Activated T-cell treated with anti-CD3 and anti-CD28 coated beads, Interleukin-2, amount 50 U/mL, for 24 hours (primary cell): ENCODE results near the gene ZNF287.

ENCODE experiments used
- DNase-seq: peaks from one replicate; pipeline ENCODE4 v3.0.0-alpha.2; 2020
- H3K27ac Mint-ChIP-seq: 2 replicates; pipeline ENCODE4 v1.8.0; 2020; ENCODE audit warnings: mild to moderate bottlenecking, mixed read lengths
- H3K27me3 Mint-ChIP-seq: 2 replicates; pipeline ENCODE4 v1.8.0; 2020; ENCODE audit warnings: mixed read lengths
- H3K36me3 Mint-ChIP-seq: 2 replicates; pipeline ENCODE4 v1.8.0; 2020; ENCODE audit warnings: low read depth, mixed read lengths
- H3K4me1 Mint-ChIP-seq: 2 replicates; pipeline ENCODE4 v1.8.0; 2020; ENCODE audit warnings: low read depth, mixed read lengths
- H3K4me3 Mint-ChIP-seq: 2 replicates; pipeline ENCODE4 v1.8.0; 2020; ENCODE audit warnings: mild to moderate bottlenecking, moderate library complexity, mixed read lengths
- H3K9me3 Mint-ChIP-seq: 2 replicates; pipeline ENCODE4 v1.8.0; 2020; ENCODE audit warnings: mixed read lengths

ZNF287 gene

DNA sequence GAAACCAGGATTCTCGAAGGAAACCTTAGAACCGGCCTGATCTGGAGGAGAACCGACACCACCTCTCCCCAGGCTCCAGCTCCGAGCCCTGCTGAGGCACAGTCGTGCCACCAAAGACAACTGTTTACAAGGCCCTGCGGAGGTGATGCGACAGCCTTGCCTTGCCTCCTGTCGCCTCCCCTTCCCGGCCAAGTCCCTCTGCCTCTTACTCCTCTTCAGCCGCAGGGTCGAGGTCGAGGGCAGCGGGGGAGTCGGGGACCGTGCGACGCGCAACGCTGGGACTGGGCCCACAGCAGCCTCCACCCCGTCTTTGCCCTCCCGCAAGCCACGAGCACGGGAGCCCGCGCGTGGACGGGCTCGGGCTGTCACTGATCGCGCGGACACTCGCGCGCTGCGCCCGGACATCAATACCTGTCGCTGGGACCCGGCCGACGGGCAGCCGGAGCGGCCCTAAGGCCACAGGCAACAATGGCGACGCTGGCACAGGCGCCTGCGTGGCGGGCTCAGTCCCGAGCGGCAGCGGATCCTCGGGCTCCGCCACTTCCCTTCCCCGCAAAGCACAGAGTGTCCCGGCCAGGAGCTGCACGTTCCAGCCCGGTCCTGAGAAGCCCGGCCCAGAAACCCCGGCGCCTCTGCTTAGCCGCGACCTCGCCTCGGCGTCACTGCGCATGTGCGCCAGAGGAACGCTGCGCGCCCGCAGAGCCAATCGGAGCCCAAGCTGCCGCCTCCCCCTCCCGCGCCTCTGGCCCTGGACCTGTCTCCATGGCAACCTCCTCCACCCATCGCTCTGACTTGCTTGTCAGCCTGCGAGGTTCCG is at the start of gene ZNF287:
Gene ZNF287, minus strand, starts transcription at position 664 of the 817 bp plus-strand sequence. CDS start 1,473 bp downstream, outside the sequence.
- Mint-ChIP-seq H3K4me1 (peaks cover 18% of the 10 kb centered on the region), H3K36me3 (peaks cover 25% of the 10 kb centered on the region), H3K9me3 (no peaks in the 10 kb centered on the region), H3K27me3 (no peaks in the 10 kb centered on the region), H3K27ac (peak within 1 kb of the TSS; percentile 86), H3K4me3 (peak within 1 kb of the TSS; percentile 85)
- DNase-seq: peak; percentile 93

DNA sequence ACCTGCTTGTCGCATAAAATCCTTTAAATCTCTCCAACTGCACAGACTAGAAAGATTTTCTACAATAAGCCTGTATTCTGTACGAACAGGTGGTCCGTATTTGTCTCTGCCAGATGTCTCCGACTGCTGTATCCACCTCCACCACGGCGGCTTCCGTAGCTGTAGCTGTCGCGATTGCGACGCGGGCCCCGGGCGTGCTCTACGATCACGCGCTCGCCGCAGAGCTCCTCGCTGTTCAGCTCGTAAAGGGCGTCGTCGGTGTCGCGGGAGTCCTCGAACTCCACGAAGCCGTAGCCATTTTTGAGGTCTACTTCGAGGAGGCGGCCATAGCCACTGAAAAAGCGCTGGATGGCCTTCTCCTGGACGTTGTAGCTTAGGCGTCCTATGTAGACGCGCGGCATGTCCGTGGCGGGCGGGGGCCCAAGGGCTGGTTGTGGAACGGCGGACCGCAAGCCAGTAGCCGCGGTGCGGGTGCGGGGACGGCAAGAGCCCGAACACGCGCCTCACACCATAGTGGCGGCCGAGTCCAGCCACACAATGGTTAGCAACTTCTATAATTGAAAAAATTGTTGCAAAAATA is 48.6 kb upstream of the ZNF287 start:
- H3K27me3 Mint-ChIP-seq: no peaks in the 10 kb centered on the region
- H3K9me3 Mint-ChIP-seq: peaks cover 57% of the 10 kb centered on the region
- peaks cover 36% of the 10 kb centered on the region for H3K36me3 Mint-ChIP-seq
- DNase-seq: no peak
- H3K4me3 Mint-ChIP-seq: no peak overlapping the region
- H3K27ac Mint-ChIP-seq: no peak overlapping the region
- H3K4me1 Mint-ChIP-seq: no peaks in the 10 kb centered on the region

DNA sequence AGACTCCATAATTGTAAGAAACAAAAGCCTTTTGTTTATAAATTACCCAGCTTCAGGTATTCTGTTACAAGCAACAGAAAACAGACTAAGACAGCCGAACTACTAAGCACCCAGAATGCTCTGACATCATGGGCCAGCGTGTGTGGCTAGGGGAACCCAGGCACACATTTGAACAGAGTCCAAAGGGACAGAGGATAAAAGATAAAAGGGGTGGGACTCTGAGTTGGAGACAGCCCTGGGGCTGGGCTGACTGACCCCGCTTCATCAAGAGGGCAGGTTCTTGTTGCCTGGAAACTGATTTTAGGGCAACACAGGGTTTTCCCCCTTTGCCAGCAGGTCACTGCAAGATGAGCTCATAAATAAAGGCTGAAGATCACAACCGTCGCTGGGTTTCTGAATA is 30.5 kb upstream of the ZNF287 start:
- DNase-seq: no peak
- peaks cover 9% of the 10 kb centered on the region for H3K9me3 Mint-ChIP-seq
- no peak overlapping the region for H3K27ac Mint-ChIP-seq
- H3K27me3 Mint-ChIP-seq: peaks cover 12% of the 10 kb centered on the region
- no peak overlapping the region for H3K4me3 Mint-ChIP-seq
- no peaks in the 10 kb centered on the region for H3K4me1 Mint-ChIP-seq
- H3K36me3 Mint-ChIP-seq: no peaks in the 10 kb centered on the region

DNA sequence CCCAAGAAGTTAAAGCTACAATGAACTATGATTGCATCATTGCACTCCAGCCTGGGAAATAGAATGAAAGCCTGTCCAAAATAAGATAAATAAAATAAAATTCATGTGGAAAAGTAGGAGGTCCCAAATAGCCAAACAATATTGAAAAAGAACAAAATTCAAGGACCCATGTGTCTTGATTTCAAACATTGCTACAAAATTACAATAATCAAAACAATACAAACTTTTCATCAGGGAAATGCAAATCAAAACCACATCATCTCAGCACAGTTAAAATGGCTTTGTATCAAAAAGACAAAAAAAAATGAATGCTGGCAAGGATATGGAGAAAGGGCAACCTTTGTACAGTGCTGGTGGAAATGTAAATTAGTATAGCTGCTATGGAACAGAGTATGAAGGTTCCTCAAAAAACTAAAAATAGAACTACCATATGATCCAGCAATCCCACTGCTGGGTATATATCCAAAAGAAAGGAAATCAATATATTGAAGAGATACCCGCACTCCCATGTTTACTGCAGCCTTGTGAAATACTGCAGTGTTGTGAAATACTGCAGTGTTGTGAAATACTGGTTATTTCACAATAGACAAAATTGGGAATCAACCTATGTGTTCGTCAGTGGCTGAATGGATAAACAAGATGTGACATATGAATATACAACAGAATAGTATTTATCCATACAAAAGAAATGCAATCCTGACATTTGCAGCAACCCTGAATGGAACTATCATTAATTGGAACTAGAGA is 24.5 kb upstream of the ZNF287 start:
- no peak overlapping the region for H3K27ac Mint-ChIP-seq
- no peaks in the 10 kb centered on the region for H3K9me3 Mint-ChIP-seq
- H3K4me1 Mint-ChIP-seq: peaks cover 7% of the 10 kb centered on the region
- H3K4me3 Mint-ChIP-seq: no peak overlapping the region
- peaks cover 34% of the 10 kb centered on the region for H3K27me3 Mint-ChIP-seq
- DNase-seq: no peak
- no peaks in the 10 kb centered on the region for H3K36me3 Mint-ChIP-seq

DNA sequence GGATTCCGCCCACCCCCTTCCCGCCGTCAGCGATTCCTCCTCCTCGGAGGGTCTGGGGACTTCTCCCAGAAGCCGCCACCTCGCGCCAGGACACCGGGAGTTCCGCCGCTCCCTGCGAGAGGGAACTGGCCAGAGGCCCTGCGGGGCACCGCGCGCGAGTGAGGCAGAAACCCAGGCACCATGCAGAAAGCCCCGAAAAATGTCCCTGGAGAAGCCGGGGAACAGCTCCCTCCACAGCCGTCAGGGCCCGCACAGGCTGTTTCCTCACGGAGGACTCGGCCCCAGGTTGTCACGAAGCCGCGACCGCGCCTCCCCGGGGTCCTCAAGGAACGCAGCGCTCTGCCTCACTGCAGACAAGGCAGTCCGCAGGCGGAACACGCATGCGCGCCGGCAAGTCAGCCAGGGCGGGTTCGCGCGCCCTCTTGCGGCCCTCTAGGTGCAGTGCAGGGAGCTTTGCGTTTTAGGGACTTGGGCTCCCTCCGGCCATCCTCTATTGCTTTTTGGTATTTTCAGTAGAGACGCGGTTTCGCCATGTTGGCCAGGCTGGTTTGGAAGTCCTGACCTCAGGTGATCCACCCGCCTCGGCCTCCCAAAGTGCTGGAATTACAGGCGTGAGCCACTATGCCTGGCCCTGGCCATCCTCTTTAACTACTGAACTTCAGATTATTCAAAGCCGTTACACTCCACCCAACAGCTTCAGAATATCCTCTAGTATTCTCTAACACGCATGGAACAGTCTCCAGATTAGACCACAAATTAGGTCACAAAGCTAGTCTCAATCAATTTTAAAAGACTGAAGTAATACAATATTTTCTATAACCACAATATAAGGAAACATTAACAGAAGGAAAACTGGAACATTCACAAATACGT is 20.3 kb upstream of the ZNF287 start:
- H3K27ac Mint-ChIP-seq: no peak overlapping the region
- H3K36me3 Mint-ChIP-seq: no peaks in the 10 kb centered on the region
- H3K4me3 Mint-ChIP-seq: peak overlapping the region; percentile 68
- peaks cover 15% of the 10 kb centered on the region for H3K4me1 Mint-ChIP-seq
- DNase-seq: peak; percentile 94
- no peaks in the 10 kb centered on the region for H3K9me3 Mint-ChIP-seq
- peaks cover 43% of the 10 kb centered on the region for H3K27me3 Mint-ChIP-seq

GRCh38 chr17:16585796-16586195 is 16.8 kb upstream of the ZNF287 start:
- H3K4me3 Mint-ChIP-seq: no peak overlapping the region
- peaks cover 27% of the 10 kb centered on the region for H3K4me1 Mint-ChIP-seq
- H3K36me3 Mint-ChIP-seq: no peaks in the 10 kb centered on the region
- no peaks in the 10 kb centered on the region for H3K9me3 Mint-ChIP-seq
- no peak overlapping the region for H3K27ac Mint-ChIP-seq
- H3K27me3 Mint-ChIP-seq: peaks cover 32% of the 10 kb centered on the region
- no peak for DNase-seq

DNA sequence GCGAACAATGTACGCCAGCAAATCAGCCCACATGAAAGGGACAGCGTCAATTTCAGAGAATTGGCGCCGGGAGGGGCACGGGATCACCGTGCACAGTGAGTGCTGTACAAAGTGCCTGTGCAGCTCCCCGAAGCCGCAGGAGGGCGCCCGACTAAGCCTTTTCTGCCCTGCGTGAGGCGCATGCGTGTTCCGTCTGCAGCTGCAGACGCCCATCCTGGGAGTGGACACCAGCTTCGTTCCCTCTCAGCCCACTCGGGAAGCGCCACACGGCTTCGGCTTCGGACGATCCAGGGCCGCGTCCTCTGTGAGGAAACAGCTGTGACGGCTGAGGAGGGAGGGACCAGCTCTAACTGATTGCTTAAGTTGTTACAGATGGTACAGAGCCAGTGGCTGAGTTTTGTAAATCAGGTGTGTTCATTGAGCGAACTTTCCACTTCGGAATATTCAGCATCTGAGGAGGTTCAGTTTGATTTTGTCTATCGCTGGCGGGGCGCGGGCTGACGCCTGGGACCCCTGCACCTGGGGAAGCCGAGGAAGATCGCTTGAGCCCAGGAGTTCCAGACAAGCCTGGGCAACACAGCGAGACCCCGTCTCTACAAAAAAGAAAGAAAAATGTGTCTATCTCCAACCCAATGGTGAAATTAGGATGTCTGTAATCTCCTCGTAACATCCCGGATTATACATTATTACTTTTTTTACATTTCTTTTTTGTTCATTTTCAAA is 15.4 kb upstream of the ZNF287 start:
- Mint-ChIP-seq H3K27ac (peak overlapping the region; percentile 63), H3K36me3 (no peaks in the 10 kb centered on the region), H3K4me1 (peaks cover 24% of the 10 kb centered on the region), H3K27me3 (peaks cover 34% of the 10 kb centered on the region), H3K4me3 (peak overlapping the region; percentile 76), H3K9me3 (no peaks in the 10 kb centered on the region)
- DNase-seq: peak; percentile 94

DNA sequence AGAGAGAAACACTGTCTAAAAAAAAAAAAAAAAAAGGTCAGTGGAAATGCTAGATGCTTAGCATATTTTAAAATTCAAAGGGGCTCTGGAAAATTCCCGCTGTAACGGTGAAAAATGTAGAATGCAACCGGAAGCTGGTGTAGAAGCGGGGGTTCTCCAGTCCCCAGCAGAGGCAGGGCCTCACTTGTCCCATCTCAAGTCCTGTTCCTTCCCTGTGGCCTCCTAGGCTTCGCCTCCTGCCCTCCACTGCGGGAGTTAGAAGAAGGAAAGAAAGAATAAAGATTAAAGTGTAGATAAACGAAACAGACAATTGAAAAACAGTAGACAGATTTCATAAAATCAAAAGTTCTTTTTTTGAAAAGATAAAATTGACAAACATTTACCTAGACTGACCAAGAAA is 14.8 kb upstream of the ZNF287 start:
- DNase-seq: no peak
- Mint-ChIP-seq H3K27ac (peak overlapping the region; percentile 63), H3K9me3 (no peaks in the 10 kb centered on the region), H3K4me3 (peak overlapping the region; percentile 76), H3K27me3 (peaks cover 39% of the 10 kb centered on the region), H3K36me3 (no peaks in the 10 kb centered on the region), H3K4me1 (peaks cover 22% of the 10 kb centered on the region)

GRCh38 chr17:16573466-16573865 is 4.5 kb upstream of the ZNF287 start:
- H3K9me3 Mint-ChIP-seq: no peaks in the 10 kb centered on the region
- H3K27me3 Mint-ChIP-seq: peaks cover under 1% of the 10 kb centered on the region
- no peaks in the 10 kb centered on the region for H3K36me3 Mint-ChIP-seq
- H3K27ac Mint-ChIP-seq: no peak overlapping the region
- no peak overlapping the region for H3K4me3 Mint-ChIP-seq
- H3K4me1 Mint-ChIP-seq: peaks cover 7% of the 10 kb centered on the region
- no peak for DNase-seq

- DNase-seq: no peak
- peaks cover 18% of the 10 kb centered on the region for H3K4me1 Mint-ChIP-seq
- no peaks in the 10 kb centered on the region for H3K27me3 Mint-ChIP-seq
- H3K36me3 Mint-ChIP-seq: peaks cover 20% of the 10 kb centered on the region
- H3K27ac Mint-ChIP-seq: peak overlapping the region; percentile 86
- peak overlapping the region; percentile 85 for H3K4me3 Mint-ChIP-seq
- H3K9me3 Mint-ChIP-seq: no peaks in the 10 kb centered on the region
These were observed 331 bp upstream of the ZNF287 start for GRCh38 chr17:16569358-16569712.

GRCh38 chr17:16552637-16553045 is 16.4 kb downstream of the ZNF287 start:
- Mint-ChIP-seq H3K36me3 (peaks cover 65% of the 10 kb centered on the region), H3K4me1 (peaks cover 4% of the 10 kb centered on the region), H3K27me3 (no peaks in the 10 kb centered on the region), H3K9me3 (peaks cover 71% of the 10 kb centered on the region), H3K4me3 (no peak overlapping the region), H3K27ac (no peak overlapping the region)
- DNase-seq: no peak

DNA sequence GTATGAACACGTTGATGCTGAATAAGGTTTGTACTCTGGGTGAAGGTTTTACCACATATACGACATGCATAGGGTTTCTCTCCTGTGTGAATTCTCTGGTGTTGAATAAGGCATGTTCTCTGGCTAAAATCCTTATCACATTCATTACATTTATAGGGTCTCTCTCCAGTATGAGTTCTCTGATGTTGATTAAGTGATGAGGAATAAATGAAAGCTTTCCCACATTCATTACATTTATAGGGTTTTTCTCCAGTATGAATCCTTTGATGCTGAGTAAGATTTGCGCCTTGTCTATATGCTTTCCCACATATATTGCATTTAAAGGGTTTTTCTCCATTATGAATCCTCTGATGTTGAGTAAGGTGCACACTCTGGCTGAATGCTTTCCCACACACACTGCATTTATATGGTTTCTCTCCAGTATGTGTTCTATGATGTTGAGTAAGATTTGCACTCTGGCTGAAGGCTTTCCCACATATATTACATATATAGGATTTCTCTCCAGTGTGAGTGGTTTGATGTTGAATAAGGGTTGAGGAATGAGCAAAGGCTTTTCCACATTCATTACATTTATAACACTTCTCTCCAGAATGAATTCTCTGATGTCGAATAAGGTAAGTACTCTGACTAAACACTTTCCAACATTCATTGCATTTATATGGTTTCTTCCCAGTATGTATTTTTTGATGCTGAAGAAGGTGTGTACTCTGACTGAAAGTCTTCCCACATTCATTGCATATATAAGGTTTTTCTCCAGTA is 16.9 kb downstream of the ZNF287 start:
- no peaks in the 10 kb centered on the region for H3K27me3 Mint-ChIP-seq
- H3K9me3 Mint-ChIP-seq: peaks cover 71% of the 10 kb centered on the region
- peaks cover 60% of the 10 kb centered on the region for H3K36me3 Mint-ChIP-seq
- DNase-seq: no peak
- H3K27ac Mint-ChIP-seq: no peak overlapping the region
- H3K4me3 Mint-ChIP-seq: no peak overlapping the region
- no peaks in the 10 kb centered on the region for H3K4me1 Mint-ChIP-seq

DNA sequence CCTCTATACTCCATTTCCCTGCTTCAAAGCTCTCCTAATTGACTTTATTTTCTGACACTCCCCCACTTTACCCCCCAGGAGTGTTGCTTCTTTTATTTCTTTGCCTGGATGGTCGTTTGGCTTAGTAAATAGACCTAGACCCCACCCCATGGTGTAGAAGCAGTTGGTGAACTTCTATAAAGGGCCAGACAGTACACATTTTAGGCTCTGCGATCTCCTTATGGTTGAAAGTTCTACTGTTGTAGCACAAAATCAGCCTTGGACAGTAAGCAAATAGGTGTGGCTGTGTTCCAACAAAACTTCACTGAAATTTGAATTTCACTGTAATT is 31.9 kb downstream of the ZNF287 start:
- Mint-ChIP-seq H3K9me3 (peaks cover 7% of the 10 kb centered on the region), H3K4me1 (peaks cover 22% of the 10 kb centered on the region), H3K27me3 (no peaks in the 10 kb centered on the region), H3K27ac (no peak overlapping the region), H3K4me3 (peak overlapping the region; percentile 93), H3K36me3 (peaks cover 6% of the 10 kb centered on the region)
- DNase-seq: no peak
